GM19395 (cell line): ENCODE data around the gene TTLL3.
"Not testable (repeated sequence)": the region's sequence is repeated elsewhere in the genome, so short reads cannot be mapped to it uniquely, and the experiment has no call there.

Source experiments
- ATAC-seq: cut with Tn5 transposase; IDR thresholded peaks from one replicate; pipeline ENCODE4 v1.9.1; 2021; ENCODE audit warnings: mild to moderate bottlenecking, moderate library complexity; ENCODE audit not compliant: unreplicated experiment

TTLL3 gene

GRCh38 chr3:9809615-9810432 is at the start of gene TTLL3:
TTLL3 (plus strand) TSS chr3:9810262; CDS start chr3:9810662, 400 bp downstream.
- ATAC-seq: peak; percentile 49

GRCh38 chr3:9760779-9761505 is 49.1 kb upstream of the TTLL3 start:
- ATAC-seq: no peak

- no peak for ATAC-seq
Observed at GRCh38 chr3:9761919-9762318, 48.1 kb upstream of the TTLL3 start.

GRCh38 chr3:9762871-9763270 is 47.2 kb upstream of the TTLL3 start:
- no peak for ATAC-seq

- ATAC-seq: no peak
Observed at GRCh38 chr3:9765865-9766264, 44.2 kb upstream of the TTLL3 start.

GRCh38 chr3:9767418-9767817 is 42.6 kb upstream of the TTLL3 start:
- ATAC-seq: no peak

GRCh38 chr3:9768141-9768775 is 41.8 kb upstream of the TTLL3 start:
- ATAC-seq: no peak

GRCh38 chr3:9769012-9769411 is 41.0 kb upstream of the TTLL3 start:
- ATAC-seq: no peak

GRCh38 chr3:9769426-9770275 is 40.4 kb upstream of the TTLL3 start, which contains the start of gene CAMK1:
CAMK1 (minus strand) TSS chr3:9769947; CDS start chr3:9767749, 2,198 bp downstream.
- no peak for ATAC-seq

GRCh38 chr3:9770276-9770812 is 39.7 kb upstream of the TTLL3 start:
- ATAC-seq: no peak

GRCh38 chr3:9771007-9771406 is 39.1 kb upstream of the TTLL3 start:
- ATAC-seq: not testable (repeated sequence)

- no peak for ATAC-seq
Observed at GRCh38 chr3:9776896-9777693, 33.0 kb upstream of the TTLL3 start.

- ATAC-seq: no peak
Observed at GRCh38 chr3:9777694-9778021, 32.4 kb upstream of the TTLL3 start.

- ATAC-seq: no peak
Observed at GRCh38 chr3:9778143-9779074, 31.7 kb upstream of the TTLL3 start.

- ATAC-seq: no peak
Observed at GRCh38 chr3:9779075-9779593, 30.9 kb upstream of the TTLL3 start.

GRCh38 chr3:9779721-9780457 is 30.2 kb upstream of the TTLL3 start:
- peak; percentile 64 for ATAC-seq

- no peak for ATAC-seq
Observed at GRCh38 chr3:9780458-9780812, 29.6 kb upstream of the TTLL3 start.

- ATAC-seq: no peak
Observed at GRCh38 chr3:9780910-9781309, 29.2 kb upstream of the TTLL3 start.
